H9 (cell line): ENCODE measurements around the gene BICD1. TPM values are rescaled to one million over a fixed set of nuclear protein-coding genes. Genes with fewer than 3 reads are reported as not detected.

Experiments used
- DNase-seq: peaks from one replicate; pipeline ENCODE4 v3.0.0-alpha.2; 2017
- H2AFZ ChIP-seq: one replicate; pipeline ENCODE4 v1.6.1; 2013; ENCODE audit warnings: mild to moderate bottlenecking, low read length, control low read depth, moderate library complexity
- H2AK5ac ChIP-seq: 2 replicates; pipeline ENCODE4 v1.6.1; 2013; ENCODE audit warnings: low read length, control low read depth, mixed read lengths; ENCODE audit not compliant: insufficient read length
- H2BK120ac ChIP-seq: one replicate; pipeline ENCODE4 v1.6.1; 2013; ENCODE audit warnings: low read depth, mild to moderate bottlenecking, low read length, control low read depth, inconsistent platforms; ENCODE audit not compliant: poor library complexity, severe bottlenecking
- H2BK12ac ChIP-seq: 2 replicates; pipeline ENCODE4 v1.6.1; 2013; ENCODE audit warnings: low read length, control low read depth, mixed read lengths, low read depth; ENCODE audit not compliant: insufficient read length
- H2BK15ac ChIP-seq: 2 replicates; pipeline ENCODE4 v1.6.1; 2013; ENCODE audit warnings: low read depth, low read length, control low read depth
- H2BK20ac ChIP-seq: one replicate; pipeline ENCODE4 v1.6.1; 2013; ENCODE audit warnings: low read depth, mild to moderate bottlenecking, low read length, control low read depth, inconsistent platforms; ENCODE audit not compliant: poor library complexity, severe bottlenecking
- H2BK5ac ChIP-seq: 2 replicates; pipeline ENCODE4 v1.6.1; 2013; ENCODE audit warnings: low read length, control low read depth, mixed read lengths; ENCODE audit not compliant: insufficient read length
- H3K14ac ChIP-seq: 2 replicates; pipeline ENCODE4 v1.6.1; 2013; ENCODE audit warnings: low read length, control low read depth; ENCODE audit not compliant: insufficient read depth
- H3K18ac ChIP-seq: 2 replicates; pipeline ENCODE4 v1.6.1; 2013; ENCODE audit warnings: low read depth, mild to moderate bottlenecking, mixed read lengths, low read length, control low read depth; ENCODE audit not compliant: insufficient read length
- H3K23ac ChIP-seq: 2 replicates; pipeline ENCODE4 v1.6.1; 2013; ENCODE audit warnings: low read length, control low read depth, mixed read lengths, low read depth; ENCODE audit not compliant: insufficient read length
- H3K23me2 ChIP-seq: 2 replicates; pipeline ENCODE4 v1.6.1; 2013; ENCODE audit warnings: low read depth, mild to moderate bottlenecking, mixed read lengths, low read length, control low read depth; ENCODE audit not compliant: insufficient read length, poor library complexity, severe bottlenecking
- H3K27ac ChIP-seq: 2 replicates; pipeline ENCODE4 v1.5.1; 2013; ENCODE audit warnings: low read length, control low read depth, mixed read lengths, low read depth; ENCODE audit not compliant: insufficient read length
- H3K27me3 ChIP-seq: 2 replicates; pipeline ENCODE4 v1.6.1; 2013; ENCODE audit warnings: low read length, control low read depth, inconsistent platforms; ENCODE audit not compliant: insufficient read depth
- H3K4ac ChIP-seq: 2 replicates; pipeline ENCODE4 v1.6.1; 2013; ENCODE audit warnings: low read depth, mild to moderate bottlenecking, control low read depth, inconsistent platforms, low read length, moderate library complexity
- H3K4me1 ChIP-seq: 2 replicates; pipeline ENCODE4 v1.6.1; 2013; ENCODE audit warnings: low read length, control low read depth, inconsistent platforms; ENCODE audit not compliant: insufficient read depth
- H3K4me2 ChIP-seq: 2 replicates; pipeline ENCODE4 v1.6.1; 2013; ENCODE audit warnings: low read length, control low read depth, mixed read lengths; ENCODE audit not compliant: insufficient read length, insufficient read depth
- H3K56ac ChIP-seq: 2 replicates; pipeline ENCODE4 v1.6.1; 2013; ENCODE audit warnings: low read depth, mild to moderate bottlenecking, mixed read lengths, low read length, control low read depth; ENCODE audit not compliant: insufficient read length
- H3K79me1 ChIP-seq: 2 replicates; pipeline ENCODE4 v1.6.1; 2013; ENCODE audit warnings: low read depth, mild to moderate bottlenecking, moderate library complexity, low read length, control low read depth, inconsistent platforms; ENCODE audit not compliant: insufficient read depth, poor library complexity, severe bottlenecking
- H3K79me2 ChIP-seq: 2 replicates; pipeline ENCODE4 v1.6.1; 2013; ENCODE audit warnings: low read length, control low read depth, inconsistent platforms; ENCODE audit not compliant: insufficient read depth
- H3K9ac ChIP-seq: 2 replicates; pipeline ENCODE4 v1.6.1; 2013; ENCODE audit warnings: low read length, control low read depth, mixed read lengths; ENCODE audit not compliant: insufficient read length; ENCODE audit errors: extremely low read depth
- H3K9me3 ChIP-seq: one replicate; pipeline ENCODE4 v1.6.1; 2013; ENCODE audit warnings: low read depth, low read length, inconsistent platforms; ENCODE audit not compliant: control insufficient read depth
- H3T11ph ChIP-seq: one replicate; pipeline ENCODE4 v1.6.1; 2013; ENCODE audit warnings: mild to moderate bottlenecking, low read length, control low read depth, inconsistent platforms
- H4K20me1 ChIP-seq: one replicate; pipeline ENCODE4 v1.6.1; 2013; ENCODE audit not compliant: control insufficient read depth, insufficient read length, insufficient read depth
- H4K5ac ChIP-seq: 2 replicates; pipeline ENCODE4 v1.6.1; 2013; ENCODE audit warnings: low read depth, mild to moderate bottlenecking, mixed read lengths, low read length, control low read depth; ENCODE audit not compliant: insufficient read length
- H4K8ac ChIP-seq: replicated peaks from 2 replicates; pipeline ENCODE4 v1.6.1; 2013; ENCODE audit warnings: low read length, control low read depth, mixed read lengths, low read depth; ENCODE audit not compliant: insufficient read length
- H4K91ac ChIP-seq: 2 replicates; pipeline ENCODE4 v1.6.1; 2013; ENCODE audit warnings: low read depth, mild to moderate bottlenecking, moderate library complexity, mixed read lengths, low read length, control low read depth; ENCODE audit not compliant: insufficient read length
- H3K27ac Mint-ChIP-seq, 3 experiments: 2 replicates in 2 of 3; 3 replicates in 1 of 3; pipeline ENCODE4 v1.8.0; 2020 to 2021; ENCODE audit warnings: mixed read lengths in 3 of 3, mild to moderate bottlenecking in 1 of 3, moderate library complexity in 1 of 3
- H3K27me3 Mint-ChIP-seq: 2 replicates; pipeline ENCODE4 v1.8.0; 2021; ENCODE audit warnings: low read depth, mild to moderate bottlenecking, moderate library complexity, mixed read lengths
- H3K36me3 Mint-ChIP-seq, 3 experiments: 2 replicates in 2 of 3; 3 replicates in 1 of 3; pipeline ENCODE4 v1.8.0; 2020 to 2021; ENCODE audit warnings: low read depth in 3 of 3, mixed read lengths in 3 of 3; ENCODE audit not compliant: insufficient read depth in 1 of 3
- H3K4me1 Mint-ChIP-seq, 2 experiments: 2 replicates each; pipeline ENCODE4 v1.8.0; 2020; ENCODE audit warnings: mixed read lengths in 2 of 2
- H3K4me3 Mint-ChIP-seq, 2 experiments: 2 replicates in 1 of 2; 3 replicates in 1 of 2; pipeline ENCODE4 v1.8.0; 2020 to 2021; ENCODE audit warnings: mild to moderate bottlenecking in 2 of 2, mixed read lengths in 2 of 2, moderate library complexity in 1 of 2
- H3K9me3 Mint-ChIP-seq, 2 experiments: 2 replicates in 1 of 2; 3 replicates in 1 of 2; pipeline ENCODE4 v1.8.0; 2020; ENCODE audit warnings: mild to moderate bottlenecking in 2 of 2, mixed read lengths in 2 of 2, moderate library complexity in 1 of 2
- CTCF ChIP-seq: fragments of 200-600 bp; sonication (generic); conservative IDR thresholded peaks from 3 replicates; pipeline ENCODE4 v1.8.0; 2021; ENCODE audit warnings: antibody characterized with exemption, mild to moderate bottlenecking
- WGBS: extraction: QIAGEN DNeasy Blood & Tissue Kit; methylation state at CpG from one replicate; pipeline ENCODE4 v1.1.7; 2013; ENCODE audit warnings: missing lambda C conversion rate, low lambda C conversion rate, mixed read lengths; ENCODE audit not compliant: insufficient read length; ENCODE audit errors: extremely low coverage; 5-methylcytosine and 5-hydroxymethylcytosine counted together
- total RNA-seq: library from RNA; stranded (reverse); gene quantifications from 2 replicates; pipeline ENCODE4 v1.2.1, GENCODE V29; 2021

The BICD1 gene
- total RNA-seq, 1 experiment from 2014 or later: 134 TPM

GRCh38 chr12:32264961-32265360 lies 158.3 kb downstream of the BICD1 start:
- Histone ChIP-seq H4K5ac (no peak overlapping the region), H2BK12ac (no peak overlapping the region), H3K9me3 (no peaks in the 10 kb centered on the region), H4K8ac (no peak overlapping the region), H3K79me1 (no peaks in the 10 kb centered on the region), H4K20me1 (no peaks in the 10 kb centered on the region), H3K14ac (no peak overlapping the region), H3K27ac (no peak overlapping the region), H2AK5ac (no peak overlapping the region), H3K4ac (no peak overlapping the region), H4K91ac (no peak overlapping the region), H3K4me1 (no peaks in the 10 kb centered on the region; the same call in 1 of the 2 replicates), H2BK5ac (no peak overlapping the region), H3T11ph (no peak overlapping the region), H3K4me2 (no peak overlapping the region), H3K18ac (no peak overlapping the region), H3K56ac (no peak overlapping the region), H3K9ac (no peak overlapping the region), H3K79me2 (no peaks in the 10 kb centered on the region), H2BK15ac (no peak overlapping the region), H3K23me2 (no peaks in the 10 kb centered on the region), H2BK20ac (no peak overlapping the region), H3K27me3 (no peaks in the 10 kb centered on the region), H3K23ac (no peak overlapping the region), H2AFZ (no peak overlapping the region), H2BK120ac (no peak overlapping the region)
- H3K9me3 Mint-ChIP-seq: no peaks in the 10 kb centered on the region
- peaks cover 8 to 18% of the 10 kb centered on the region in 2 experiments for H3K4me1 Mint-ChIP-seq
- H3K27me3 Mint-ChIP-seq: no peaks in the 10 kb centered on the region
- peaks cover 0 to 6% (median 0%) of the 10 kb centered on the region in 3 experiments; a peak in 3 of 7 replicates for H3K36me3 Mint-ChIP-seq
- peak overlapping the region in 2 of 3 experiments; percentile 1 to 56; a peak in 3 of 7 replicates for H3K27ac Mint-ChIP-seq
- H3K4me3 Mint-ChIP-seq: no peak overlapping the region
- no peak for DNase-seq
- no CpG with 5 or more reads among the region's 5 CpGs for WGBS
- no peak for TF ChIP-seq CTCF
